GM19468 (cell line): Measurements from ENCODE around the gene GBX1.

Source experiments
- ATAC-seq: cut with Tn5 transposase; IDR thresholded peaks from one replicate; pipeline ENCODE4 v1.9.1; 2021; ENCODE audit warnings: mild to moderate bottlenecking, moderate library complexity, moderate number of reproducible peaks; ENCODE audit not compliant: unreplicated experiment; ENCODE audit errors: extremely low read depth

The GBX1 gene

DNA sequence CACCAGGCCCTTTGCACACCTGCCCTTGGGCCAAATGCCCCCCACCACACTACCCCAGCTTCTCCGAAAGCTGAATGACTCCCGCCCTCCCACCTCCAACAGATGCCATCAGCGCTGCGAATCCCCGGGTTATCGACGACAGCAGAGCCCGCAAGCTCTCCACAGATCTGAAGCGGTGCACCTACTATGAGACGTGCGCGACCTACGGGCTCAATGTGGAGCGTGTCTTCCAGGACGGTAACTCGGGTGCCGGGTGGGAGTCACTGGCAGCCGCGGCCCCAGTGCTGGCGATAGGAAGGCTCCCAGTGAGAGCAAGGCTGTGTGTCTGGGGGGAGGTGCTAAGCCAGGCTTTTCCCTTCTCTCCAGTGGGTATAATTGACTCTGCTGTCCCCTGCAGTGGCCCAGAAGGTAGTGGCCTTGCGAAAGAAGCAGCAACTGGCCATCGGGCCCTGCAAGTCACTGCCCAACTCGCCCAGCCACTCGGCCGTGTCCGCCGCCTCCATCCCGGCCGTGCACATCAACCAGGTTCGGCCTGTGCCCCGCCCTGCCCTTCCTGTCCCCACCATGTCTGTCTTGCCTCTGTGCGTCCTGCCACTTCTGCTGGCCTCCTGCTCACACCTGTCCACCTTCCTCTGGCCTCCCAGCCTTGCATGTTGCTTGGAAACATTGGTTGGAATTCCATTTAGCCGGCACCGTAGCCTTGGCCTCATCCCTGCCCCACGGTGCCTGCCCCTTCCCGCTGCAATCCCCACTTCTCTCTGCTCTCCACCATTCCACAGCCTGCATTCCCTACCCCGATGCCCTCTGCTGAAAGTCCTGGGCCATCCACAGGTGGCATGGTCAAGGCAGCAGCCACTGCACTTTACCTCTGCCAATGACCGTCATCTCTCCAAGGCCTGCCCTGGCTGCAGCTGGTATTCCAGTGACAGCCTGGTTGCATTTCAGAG, 49.1 kb downstream of the GBX1 start:
- ATAC-seq = no peak

DNA sequence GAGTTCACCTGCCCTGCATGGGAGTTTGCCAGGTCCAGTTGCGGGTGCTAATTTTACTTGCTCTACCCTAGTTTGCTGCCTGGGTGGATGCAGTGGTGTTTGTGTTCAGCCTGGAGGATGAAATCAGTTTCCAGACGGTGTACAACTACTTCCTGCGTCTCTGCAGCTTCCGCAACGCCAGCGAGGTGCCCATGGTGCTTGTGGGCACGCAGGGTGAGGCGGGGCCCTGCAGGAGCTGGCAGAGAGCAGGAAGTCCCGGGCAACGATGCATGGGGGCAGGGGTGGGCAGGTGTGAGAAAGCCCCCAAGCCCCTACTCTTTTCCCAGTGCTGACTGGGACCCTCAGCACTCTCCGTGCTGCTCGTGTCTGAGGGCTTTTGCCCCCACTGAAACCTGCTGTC, 49.9 kb downstream of the GBX1 start:
- ATAC-seq = no peak

- no peak for ATAC-seq
Observed at GRCh38 chr7:151116603-151117440, 50.7 kb downstream of the GBX1 start.

GRCh38 chr7:151115836-151116418, 51.6 kb downstream of the GBX1 start:
- no peak for ATAC-seq

GRCh38 chr7:151115121-151115835, 52.2 kb downstream of the GBX1 start:
- ATAC-seq = no peak

DNA sequence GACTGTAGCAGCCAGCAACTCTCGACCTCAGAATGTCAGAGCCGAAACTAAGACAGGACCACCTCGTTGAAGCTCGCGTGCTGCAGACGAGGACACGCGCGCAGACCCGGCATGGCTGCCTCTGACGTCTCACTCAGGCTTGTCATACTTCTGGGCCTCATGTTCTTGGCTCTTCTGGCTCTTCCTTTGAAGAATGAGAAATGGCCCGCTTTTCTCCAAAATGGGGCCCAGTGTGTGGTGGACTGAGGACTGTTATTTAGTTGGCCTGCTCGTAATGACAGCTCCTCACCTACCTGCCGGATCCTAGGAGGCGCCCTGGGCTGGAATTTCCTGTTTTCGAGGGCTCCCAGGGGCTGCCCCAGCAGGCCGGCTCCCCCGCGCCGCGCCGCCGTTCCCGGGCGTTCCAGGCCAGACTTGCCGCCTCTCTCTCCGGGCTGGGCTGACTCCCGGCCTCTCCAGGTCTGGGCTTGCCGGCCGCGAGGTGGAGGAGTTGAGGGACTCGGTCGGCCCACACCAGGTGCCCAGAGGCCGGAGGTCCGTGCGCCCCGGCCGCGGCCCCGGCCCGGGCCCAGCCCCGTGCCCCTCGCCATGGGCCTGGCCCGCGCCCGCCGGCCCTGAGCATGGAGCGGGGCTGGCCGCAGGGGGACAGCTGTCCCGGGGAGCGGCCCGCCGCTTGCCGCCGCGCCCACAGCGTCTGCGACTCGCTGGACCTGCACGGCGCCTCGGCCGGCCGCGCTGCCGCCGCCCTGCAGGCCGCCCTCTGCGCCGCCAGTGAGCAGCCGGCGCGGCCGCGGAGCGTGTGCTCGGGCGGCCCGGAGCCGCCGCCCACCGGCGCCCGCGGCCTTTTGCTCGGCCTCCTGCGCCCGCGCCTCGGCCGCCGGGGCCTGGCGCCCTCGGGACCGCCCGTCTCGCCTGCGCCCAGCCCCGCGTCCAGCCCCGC, 53.1 kb downstream of the GBX1 start:
- no peak for ATAC-seq

DNA sequence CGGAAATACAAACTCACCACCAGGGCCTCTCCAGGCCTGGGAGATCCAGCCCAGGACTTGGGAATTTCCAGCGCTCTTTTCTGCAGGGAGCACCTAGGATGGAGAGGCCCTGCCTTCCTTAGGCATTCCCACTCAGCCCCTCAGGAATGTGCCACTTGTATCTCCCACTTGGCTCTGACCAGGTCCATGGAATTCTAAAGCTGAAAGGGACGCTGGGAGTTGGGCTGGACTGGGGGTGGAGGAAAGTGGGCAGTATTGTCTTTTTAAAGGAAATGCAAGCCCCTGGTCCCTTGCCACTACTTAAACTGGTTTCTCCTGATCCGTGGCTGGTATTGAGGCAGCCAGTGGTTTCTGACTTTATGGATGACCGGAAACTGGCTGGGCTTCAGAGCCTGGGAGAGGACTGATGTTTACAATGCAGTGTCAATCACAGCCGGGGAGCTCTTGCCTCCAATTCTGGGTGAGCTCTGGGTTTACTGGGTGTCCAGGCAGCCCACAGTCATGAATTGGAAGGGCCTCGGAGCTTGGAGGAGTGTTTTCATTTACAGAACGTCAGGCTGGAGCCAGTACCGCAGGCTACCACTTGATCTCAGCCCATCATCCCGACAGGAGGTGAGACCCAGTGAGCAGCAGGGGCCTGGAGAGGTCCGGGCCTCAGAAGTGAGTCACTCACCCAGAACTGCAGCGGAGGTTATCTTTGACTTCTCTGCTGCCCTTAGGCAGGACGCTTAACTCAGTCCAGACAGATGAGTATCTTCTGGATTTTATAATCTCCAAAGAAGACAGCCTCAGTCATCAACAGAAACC, 53.9 kb downstream of the GBX1 start:
- no peak for ATAC-seq

DNA sequence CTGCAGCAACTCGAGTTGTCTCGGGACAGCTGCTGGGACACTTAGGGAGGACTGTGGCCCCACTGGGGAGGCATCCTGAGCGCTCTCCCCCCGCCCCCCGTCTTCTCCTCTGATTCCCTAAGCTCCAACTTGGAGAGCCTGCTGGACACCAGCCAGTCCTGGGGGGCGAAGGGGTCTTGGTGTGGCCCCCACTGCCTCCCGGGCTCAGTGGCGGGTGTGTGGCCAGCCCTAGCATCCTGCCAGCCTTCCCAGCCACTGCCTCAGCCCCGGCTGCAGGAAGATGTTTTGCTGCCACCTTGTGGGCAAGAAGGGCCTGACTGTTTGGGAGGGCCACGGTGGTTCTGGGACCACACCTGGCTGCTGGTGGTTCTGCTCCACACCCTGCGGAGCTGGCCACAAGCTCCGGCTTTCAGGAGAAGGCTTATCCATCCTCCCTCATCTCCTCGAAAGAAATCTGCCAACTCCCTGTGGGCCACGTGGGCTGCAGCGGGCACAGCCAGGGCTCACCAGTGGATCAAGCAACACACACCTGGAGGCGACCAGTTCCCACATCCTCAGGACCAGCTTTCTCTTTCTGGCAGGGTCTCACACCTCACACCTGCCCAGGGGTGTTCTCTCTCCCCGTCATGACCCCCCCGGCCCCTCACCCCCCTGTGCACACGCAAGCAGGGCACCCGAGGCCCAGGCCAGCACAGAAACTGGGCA, 56.4 kb downstream of the GBX1 start:
- peak; percentile 90 for ATAC-seq

- ATAC-seq = no peak
Observed at GRCh38 chr7:151110236-151110940, 57.1 kb downstream of the GBX1 start.

DNA sequence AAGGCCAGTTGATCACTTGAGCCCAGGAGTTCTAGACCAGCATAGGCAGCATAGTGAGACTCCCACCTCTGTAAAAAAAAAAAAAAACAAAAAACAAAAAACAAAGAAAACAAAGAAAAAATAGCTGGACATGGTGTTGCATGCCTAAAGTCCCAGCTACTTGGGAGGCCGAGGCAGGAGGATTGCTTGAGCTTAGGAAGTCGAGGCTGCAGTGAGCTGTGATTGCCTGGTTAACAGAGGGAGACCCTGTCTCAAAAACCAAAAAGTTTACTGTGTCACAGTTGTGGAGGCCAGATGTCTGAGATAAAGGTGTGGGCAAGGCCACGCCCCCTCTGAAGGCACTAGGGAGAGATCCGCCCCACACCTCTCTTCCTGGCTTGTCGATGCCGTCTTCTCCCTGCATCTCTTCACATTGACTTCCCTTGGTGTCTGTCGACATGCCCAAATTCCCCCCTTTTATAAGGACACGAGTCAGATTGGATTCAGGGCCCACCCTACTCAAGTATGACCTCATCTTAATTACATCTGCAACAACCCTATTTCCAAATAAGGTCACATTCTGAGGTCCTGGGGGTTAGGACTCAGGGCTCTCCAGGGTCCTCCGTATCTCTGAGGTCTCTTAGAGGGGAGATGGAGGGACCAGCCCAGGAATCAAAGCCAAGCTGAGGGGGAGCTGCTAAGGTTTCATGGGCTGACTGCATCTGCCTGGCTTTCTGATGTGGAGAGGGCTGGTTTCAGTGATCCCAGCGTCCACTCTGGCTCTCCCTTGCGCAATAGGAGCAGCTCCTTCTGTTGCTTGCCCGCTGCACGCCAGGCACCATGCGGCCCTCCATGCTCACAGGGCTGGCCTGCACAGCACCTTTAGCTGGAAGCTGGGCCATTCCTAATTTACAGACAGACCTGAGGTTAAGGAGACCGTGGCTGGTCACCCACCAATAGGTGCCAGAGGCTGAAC, 58.1 kb downstream of the GBX1 start:
- ATAC-seq = no peak

- no peak for ATAC-seq
Observed at GRCh38 chr7:151107882-151108281, 59.6 kb downstream of the GBX1 start.

DNA sequence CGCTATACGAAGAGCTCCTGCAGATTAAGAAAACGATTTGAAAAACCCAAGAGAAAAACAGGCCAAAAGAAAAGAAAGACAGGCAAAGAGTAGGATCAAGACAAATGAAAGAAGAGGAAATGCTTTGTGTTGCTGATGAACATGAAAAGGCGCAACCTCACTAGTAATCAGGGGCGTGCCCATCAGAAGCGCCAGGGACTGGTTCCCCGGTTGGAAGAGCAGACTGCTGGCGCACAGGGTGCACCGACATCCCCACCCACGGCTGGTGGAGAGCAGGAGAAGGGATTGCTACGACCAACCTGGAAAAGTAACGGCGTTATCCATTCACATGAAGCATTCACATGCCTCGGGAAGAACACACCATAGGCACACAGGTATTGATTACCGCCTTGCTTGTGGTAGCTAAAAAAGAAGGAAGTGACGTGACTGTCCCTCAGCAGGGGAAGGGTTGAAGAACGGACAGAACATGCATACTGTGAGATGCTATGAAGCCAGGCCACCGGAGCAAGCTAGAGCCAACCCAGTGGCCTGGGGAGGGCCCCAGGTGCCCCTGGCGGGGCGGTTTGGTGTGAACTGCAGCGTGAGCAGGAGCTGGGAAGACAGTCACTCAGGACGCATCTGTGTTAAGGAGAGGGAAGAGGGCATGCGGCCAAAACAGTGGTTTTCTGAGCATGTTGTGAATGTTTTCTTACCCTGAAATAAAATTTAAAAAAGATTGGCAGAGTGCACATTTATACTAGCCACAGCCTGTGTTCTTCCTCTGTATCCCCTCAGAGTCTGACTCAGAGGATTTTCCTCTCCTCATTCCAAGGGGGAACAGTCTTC, 62.9 kb downstream of the GBX1 start:
- ATAC-seq = no peak

DNA sequence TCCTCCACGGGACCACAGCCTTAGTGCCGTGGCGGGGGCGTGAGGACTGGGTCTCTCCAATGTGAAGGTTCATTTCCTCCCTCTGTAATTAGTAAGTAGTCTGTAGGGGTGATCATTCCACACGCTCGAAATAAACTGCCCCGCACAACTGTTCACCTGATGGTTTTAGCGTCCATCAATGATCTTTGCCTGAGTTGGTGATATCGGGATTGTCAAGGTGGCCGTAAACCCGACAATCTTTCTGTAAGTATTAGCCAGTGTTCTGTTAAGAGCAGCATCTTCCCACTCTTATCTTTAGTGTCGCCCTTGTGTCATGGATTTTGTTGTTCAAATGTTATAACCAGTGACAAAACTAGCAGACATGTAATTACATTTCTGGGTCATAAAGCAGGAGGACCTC, 63.5 kb downstream of the GBX1 start:
- ATAC-seq = no peak

GRCh38 chr7:151102991-151103390, 64.5 kb downstream of the GBX1 start:
- ATAC-seq = no peak
